ENCODE results near the gene ANKRD36.
"Not testable (repeated sequence)": the region's sequence is repeated elsewhere in the genome, so short reads cannot be mapped to it uniquely, and the experiment has no call there.

ANKRD36 gene

GRCh38 chr2:97129090-97129489, 16.1 kb downstream of the ANKRD36 start:
- DNase-seq: not testable (repeated sequence)

- not testable (repeated sequence) for DNase-seq
These were observed 31.1 kb downstream of the ANKRD36 start for GRCh38 chr2:97144016-97144415.

- not testable (repeated sequence) for DNase-seq
These were observed 53.6 kb downstream of the ANKRD36 start for GRCh38 chr2:97166548-97166947.

GRCh38 chr2:97167938-97168337, 55.0 kb downstream of the ANKRD36 start:
- not testable (repeated sequence) for DNase-seq

GRCh38 chr2:97168583-97168982, 55.6 kb downstream of the ANKRD36 start:
- not testable (repeated sequence) for DNase-seq

- DNase-seq: not testable (repeated sequence)
These were observed 67.4 kb downstream of the ANKRD36 start for GRCh38 chr2:97180391-97180790.

- DNase-seq: not testable (repeated sequence)
These were observed 82.4 kb downstream of the ANKRD36 start for GRCh38 chr2:97195349-97195748.

- DNase-seq: not testable (repeated sequence)
These were observed 84.3 kb downstream of the ANKRD36 start for GRCh38 chr2:97197251-97197650.

- DNase-seq: not testable (repeated sequence)
These were observed 87.9 kb downstream of the ANKRD36 start for GRCh38 chr2:97200887-97201286.

GRCh38 chr2:97202643-97203250, 89.8 kb downstream of the ANKRD36 start:
- DNase-seq: not testable (repeated sequence)

- DNase-seq: no peak
These were observed 97.4 kb downstream of the ANKRD36 start for GRCh38 chr2:97210325-97210724.

- not testable (repeated sequence) for DNase-seq
These were observed 102.1 kb downstream of the ANKRD36 start for GRCh38 chr2:97215025-97215424.

- DNase-seq: not testable (repeated sequence)
These were observed 118.1 kb downstream of the ANKRD36 start for GRCh38 chr2:97230848-97231585.

- DNase-seq: not testable (repeated sequence)
These were observed 120.0 kb downstream of the ANKRD36 start for GRCh38 chr2:97232981-97233380.

- DNase-seq: not testable (repeated sequence)
These were observed 120.8 kb downstream of the ANKRD36 start for GRCh38 chr2:97233660-97234295.

- not testable (repeated sequence) for DNase-seq
These were observed 148.2 kb downstream of the ANKRD36 start for GRCh38 chr2:97261192-97261591.

- not testable (repeated sequence) for DNase-seq
These were observed 153.5 kb downstream of the ANKRD36 start for GRCh38 chr2:97266449-97266848.

GRCh38 chr2:97267411-97268074, 154.6 kb downstream of the ANKRD36 start:
- no peak for DNase-seq

- DNase-seq: not testable (repeated sequence)
These were observed 155.2 kb downstream of the ANKRD36 start for GRCh38 chr2:97268075-97268591.

GRCh38 chr2:97276232-97276798, 163.4 kb downstream of the ANKRD36 start:
- DNase-seq: not testable (repeated sequence)

- DNase-seq: not testable (repeated sequence)
These were observed 172.2 kb downstream of the ANKRD36 start for GRCh38 chr2:97285187-97285586.

GRCh38 chr2:97293687-97294086, 180.7 kb downstream of the ANKRD36 start:
- DNase-seq: not testable (repeated sequence)

Measured in NCI-H1930 (cell line).